ENCODE results near the gene RHEB.

RHEB gene

GRCh38 chr7:151550656-151551286, 31.1 kb upstream of the RHEB start:
- no peak for ATAC-seq
- TF ChIP-seq ZFP3 (CRISPR knock-in tag; IDR thresholded peaks at IDR 0.05) (no peak), CREB5 (CRISPR knock-in tag; IDR thresholded peaks at IDR 0.05; ENCODE audit: low read depth) (no peak), ZNF70 (CRISPR knock-in tag; IDR thresholded peaks at IDR 0.05) (no peak), ISL1 (CRISPR knock-in tag; IDR thresholded peaks at IDR 0.05) (no peak), ARNTL (CRISPR knock-in tag; IDR thresholded peaks at IDR 0.05; ENCODE audit: borderline replicate concordance, low read depth) (no peak), TOX (CRISPR knock-in tag; IDR thresholded peaks at IDR 0.05; ENCODE audit: borderline replicate concordance) (no peak), BACH2 (CRISPR knock-in tag; IDR thresholded peaks at IDR 0.05; ENCODE audit: borderline replicate concordance) (no peak), ESRRG (CRISPR knock-in tag; IDR thresholded peaks at IDR 0.05) (no peak), PPARA (CRISPR knock-in tag; IDR thresholded peaks at IDR 0.05; ENCODE audit: borderline replicate concordance) (no peak), TSHZ2 (CRISPR knock-in tag; IDR thresholded peaks at IDR 0.05) (no peak), SNAI2 (CRISPR knock-in tag; IDR thresholded peaks at IDR 0.05) (no peak), TCF4 (CRISPR knock-in tag; IDR thresholded peaks at IDR 0.05; ENCODE audit: borderline replicate concordance) (no peak), ZNF8 (CRISPR knock-in tag; IDR thresholded peaks at IDR 0.05) (no peak), OSR1 (CRISPR knock-in tag; IDR thresholded peaks at IDR 0.05) (no peak), ZNF565 (CRISPR knock-in tag; conservative IDR thresholded peaks at IDR 0.05; ENCODE audit: low read depth) (no peak), ZC3H10 (CRISPR knock-in tag; IDR thresholded peaks at IDR 0.05) (no peak)

- no peak for TF ChIP-seq CREB5 (CRISPR knock-in tag; IDR thresholded peaks at IDR 0.05; ENCODE audit: low read depth)
- TF ChIP-seq ZNF565 (CRISPR knock-in tag; conservative IDR thresholded peaks at IDR 0.05; ENCODE audit: low read depth): no peak
- ATAC-seq: no peak
Observed at GRCh38 chr7:151549644-151550043, 29.9 kb upstream of the RHEB start.

- TF ChIP-seq PATZ1 (CRISPR knock-in tag; IDR thresholded peaks at IDR 0.05; ENCODE audit: borderline replicate concordance) (no peak), CSRNP3 (CRISPR knock-in tag; IDR thresholded peaks at IDR 0.05) (no peak), TOX (CRISPR knock-in tag; IDR thresholded peaks at IDR 0.05; ENCODE audit: borderline replicate concordance) (no peak), SNAI2 (CRISPR knock-in tag; IDR thresholded peaks at IDR 0.05) (no peak), ZFP30 (CRISPR knock-in tag; IDR thresholded peaks at IDR 0.05) (no peak), CREB5 (CRISPR knock-in tag; IDR thresholded peaks at IDR 0.05; ENCODE audit: low read depth) (no peak), ESRRG (CRISPR knock-in tag; IDR thresholded peaks at IDR 0.05) (no peak), RARB (CRISPR knock-in tag; IDR thresholded peaks at IDR 0.05) (no peak), ZNF565 (CRISPR knock-in tag; conservative IDR thresholded peaks at IDR 0.05; ENCODE audit: low read depth) (no peak), TCF4 (CRISPR knock-in tag; IDR thresholded peaks at IDR 0.05; ENCODE audit: borderline replicate concordance) (no peak), GLIS3 (CRISPR knock-in tag; IDR thresholded peaks at IDR 0.05) (no peak), ZNF70 (CRISPR knock-in tag; IDR thresholded peaks at IDR 0.05) (no peak)
- no peak for ATAC-seq
Observed at GRCh38 chr7:151549083-151549482, 29.4 kb upstream of the RHEB start.
